Glutamatergic neuron (in vitro differentiated cells): ENCODE measurements around the gene TENT4A. TPM values are rescaled to one million over a fixed set of nuclear protein-coding genes. Genes with fewer than 3 reads are reported as not detected.

ENCODE experiments used
- DNase-seq: peaks from one replicate; pipeline ENCODE4 v3.0.0; 2022
- H3K27ac Mint-ChIP-seq: one replicate; pipeline ENCODE4 v1.8.0; 2020; ENCODE audit warnings: mild to moderate bottlenecking, mixed read lengths, inconsistent platforms; ENCODE audit not compliant: unreplicated experiment
- H3K27me3 Mint-ChIP-seq: one replicate; pipeline ENCODE4 v1.8.0; 2020; ENCODE audit warnings: mild to moderate bottlenecking, moderate library complexity, mixed read lengths, inconsistent platforms; ENCODE audit not compliant: unreplicated experiment
- H3K36me3 Mint-ChIP-seq: one replicate; pipeline ENCODE4 v1.8.0; 2020; ENCODE audit warnings: mild to moderate bottlenecking, mixed read lengths, inconsistent platforms; ENCODE audit not compliant: unreplicated experiment
- H3K4me1 Mint-ChIP-seq: one replicate; pipeline ENCODE4 v1.8.0; 2020; ENCODE audit warnings: mild to moderate bottlenecking, low read depth, mixed read lengths, inconsistent platforms; ENCODE audit not compliant: unreplicated experiment
- H3K4me3 Mint-ChIP-seq: one replicate; pipeline ENCODE4 v1.8.0; 2020; ENCODE audit warnings: mild to moderate bottlenecking, mixed read lengths, inconsistent platforms; ENCODE audit not compliant: unreplicated experiment
- H3K9me3 Mint-ChIP-seq: one replicate; pipeline ENCODE4 v1.8.0; 2020; ENCODE audit warnings: mild to moderate bottlenecking, moderate library complexity, mixed read lengths, inconsistent platforms; ENCODE audit not compliant: unreplicated experiment
- CTCF ChIP-seq: fragments of 200-600 bp; sonication (generic); IDR thresholded peaks from one replicate; pipeline ENCODE4 v1.5.0; 2021; ENCODE audit not compliant: partially characterized antibody, unreplicated experiment
- total RNA-seq: library from RNA; stranded (reverse); fragmentation: NEBNext Ultra II Directional; extraction: Animal tissue kit (Norgen Biotek cat#: 25700); gene quantifications from one replicate; pipeline ENCODE4 v1.2.1, GENCODE V29; 2021; ENCODE audit not compliant: unreplicated experiment

Gene TENT4A
- total RNA-seq, 1 donor from 2014 or later = 23.7 TPM

DNA sequence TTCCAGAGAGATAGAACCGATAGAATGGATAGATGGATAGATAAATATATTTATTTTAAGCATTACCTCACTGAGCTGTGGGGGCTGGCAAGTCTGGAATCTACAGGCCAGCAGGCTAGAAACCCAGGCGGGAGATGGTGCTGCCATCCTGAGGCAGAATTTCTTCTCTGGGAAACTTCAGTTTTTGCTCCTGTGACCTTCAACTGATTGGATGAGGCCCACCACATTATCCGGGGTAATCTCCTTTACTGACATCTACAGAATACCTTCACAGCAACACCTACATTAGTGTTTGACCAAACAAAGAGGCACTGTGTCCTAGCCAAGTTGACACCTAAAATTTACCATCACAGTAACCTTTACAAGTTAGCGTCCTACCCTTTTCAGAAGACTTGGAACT, 29.2 kb upstream of the TENT4A start:
- no peak overlapping the region for H3K27ac Mint-ChIP-seq
- no peak overlapping the region for H3K4me3 Mint-ChIP-seq
- peaks cover 5% of the 10 kb centered on the region for H3K4me1 Mint-ChIP-seq
- H3K9me3 Mint-ChIP-seq = peaks cover 5% of the 10 kb centered on the region
- no peak for TF ChIP-seq CTCF
- H3K36me3 Mint-ChIP-seq = peaks cover 5% of the 10 kb centered on the region
- H3K27me3 Mint-ChIP-seq = peaks cover 8% of the 10 kb centered on the region
- no peak for DNase-seq

DNA sequence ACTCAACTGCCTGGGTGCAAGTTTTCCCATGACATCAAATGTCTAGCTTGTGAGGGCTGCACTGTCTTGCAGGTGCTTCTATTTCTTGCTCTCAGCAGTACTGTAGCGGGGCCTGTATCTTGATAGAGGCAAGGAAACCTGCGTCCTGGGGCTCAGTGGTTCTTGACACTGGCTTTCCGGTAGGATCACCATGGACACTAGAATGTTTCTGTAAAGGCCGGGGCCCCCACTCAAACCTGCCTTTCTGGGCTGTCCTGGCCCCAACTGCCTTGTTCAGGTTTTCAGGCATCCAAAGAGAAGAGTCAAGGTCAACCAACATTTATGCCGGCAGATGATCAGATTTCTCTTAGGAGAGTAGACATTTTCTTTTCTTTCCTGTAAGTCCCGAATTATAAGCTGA, 26.7 kb upstream of the TENT4A start:
- H3K27ac Mint-ChIP-seq = no peak overlapping the region
- peak overlapping the region; percentile 34 for H3K4me3 Mint-ChIP-seq
- peaks cover 5% of the 10 kb centered on the region for H3K4me1 Mint-ChIP-seq
- TF ChIP-seq CTCF = no peak
- peaks cover 4% of the 10 kb centered on the region for H3K36me3 Mint-ChIP-seq
- DNase-seq = no peak
- no peaks in the 10 kb centered on the region for H3K9me3 Mint-ChIP-seq
- peaks cover 6% of the 10 kb centered on the region for H3K27me3 Mint-ChIP-seq

- Mint-ChIP-seq H3K4me3 (peak overlapping the region; percentile 34), H3K9me3 (no peaks in the 10 kb centered on the region), H3K27ac (no peak overlapping the region), H3K4me1 (peaks cover 5% of the 10 kb centered on the region), H3K36me3 (no peaks in the 10 kb centered on the region), H3K27me3 (peaks cover 6% of the 10 kb centered on the region)
- TF ChIP-seq CTCF = no peak
- peak; percentile 57 for DNase-seq
Measured at GRCh38 chr5:6686915-6687409, 26.3 kb upstream of the TENT4A start.

GRCh38 chr5:6687505-6687904, 25.7 kb upstream of the TENT4A start:
- DNase-seq = no peak
- H3K27ac Mint-ChIP-seq = no peak overlapping the region
- no peaks in the 10 kb centered on the region for H3K9me3 Mint-ChIP-seq
- peak overlapping the region; percentile 0 for H3K4me3 Mint-ChIP-seq
- H3K36me3 Mint-ChIP-seq = no peaks in the 10 kb centered on the region
- peaks cover 5% of the 10 kb centered on the region for H3K4me1 Mint-ChIP-seq
- TF ChIP-seq CTCF = no peak
- H3K27me3 Mint-ChIP-seq = peaks cover 6% of the 10 kb centered on the region

GRCh38 chr5:6692906-6693305, 20.3 kb upstream of the TENT4A start:
- Mint-ChIP-seq H3K4me1 (no peaks in the 10 kb centered on the region), H3K27ac (no peak overlapping the region), H3K27me3 (no peaks in the 10 kb centered on the region), H3K9me3 (no peaks in the 10 kb centered on the region), H3K4me3 (no peak overlapping the region), H3K36me3 (no peaks in the 10 kb centered on the region)
- no peak for DNase-seq
- TF ChIP-seq CTCF = no peak
